ENCODE results near the gene MEX3D.

Gene MEX3D

DNA sequence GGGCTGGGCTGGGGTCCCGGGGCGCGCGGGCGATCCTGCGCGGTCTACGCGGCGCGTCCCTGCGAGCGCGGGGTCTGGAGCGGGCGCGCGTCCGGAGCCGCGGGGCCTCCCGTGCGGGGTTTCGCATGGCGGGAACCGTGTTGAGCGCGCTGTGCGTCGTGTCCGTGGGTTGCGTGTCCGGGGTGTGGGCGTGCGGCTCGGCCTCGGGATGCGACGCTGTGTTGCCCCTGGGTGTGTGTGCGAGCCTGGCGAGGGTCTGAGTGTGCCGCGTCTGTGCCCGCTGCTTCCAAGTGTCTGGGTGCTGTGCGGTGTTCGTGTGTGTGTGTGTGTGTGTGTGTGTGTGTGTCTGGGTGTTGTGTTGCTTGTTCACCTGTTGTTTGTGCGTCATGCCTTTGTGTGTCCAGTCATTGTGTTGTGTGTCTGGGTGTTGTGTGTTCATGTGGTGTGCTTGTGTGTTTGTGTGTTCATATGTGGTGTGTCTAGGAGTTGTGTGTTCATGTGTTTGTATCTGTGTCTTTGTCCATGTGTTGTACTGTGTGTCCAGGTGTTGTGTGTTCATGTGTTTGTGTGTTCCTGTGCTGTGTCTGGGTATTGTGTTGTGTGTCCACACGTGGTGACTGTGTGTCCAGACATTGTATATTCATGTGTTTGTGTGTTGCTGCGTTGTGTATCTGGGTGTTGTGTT lies 43.7 kb downstream of the MEX3D start:
- TF ChIP-seq SIN3A (IDR thresholded peaks at IDR 0.05; ENCODE audit: borderline replicate concordance, insufficient read depth, low read length): no peak
- TF ChIP-seq TAF1 (IDR thresholded peaks at IDR 0.05; ENCODE audit: borderline replicate concordance, insufficient read depth, low read length): no peak
- TF ChIP-seq, protein P1, sequence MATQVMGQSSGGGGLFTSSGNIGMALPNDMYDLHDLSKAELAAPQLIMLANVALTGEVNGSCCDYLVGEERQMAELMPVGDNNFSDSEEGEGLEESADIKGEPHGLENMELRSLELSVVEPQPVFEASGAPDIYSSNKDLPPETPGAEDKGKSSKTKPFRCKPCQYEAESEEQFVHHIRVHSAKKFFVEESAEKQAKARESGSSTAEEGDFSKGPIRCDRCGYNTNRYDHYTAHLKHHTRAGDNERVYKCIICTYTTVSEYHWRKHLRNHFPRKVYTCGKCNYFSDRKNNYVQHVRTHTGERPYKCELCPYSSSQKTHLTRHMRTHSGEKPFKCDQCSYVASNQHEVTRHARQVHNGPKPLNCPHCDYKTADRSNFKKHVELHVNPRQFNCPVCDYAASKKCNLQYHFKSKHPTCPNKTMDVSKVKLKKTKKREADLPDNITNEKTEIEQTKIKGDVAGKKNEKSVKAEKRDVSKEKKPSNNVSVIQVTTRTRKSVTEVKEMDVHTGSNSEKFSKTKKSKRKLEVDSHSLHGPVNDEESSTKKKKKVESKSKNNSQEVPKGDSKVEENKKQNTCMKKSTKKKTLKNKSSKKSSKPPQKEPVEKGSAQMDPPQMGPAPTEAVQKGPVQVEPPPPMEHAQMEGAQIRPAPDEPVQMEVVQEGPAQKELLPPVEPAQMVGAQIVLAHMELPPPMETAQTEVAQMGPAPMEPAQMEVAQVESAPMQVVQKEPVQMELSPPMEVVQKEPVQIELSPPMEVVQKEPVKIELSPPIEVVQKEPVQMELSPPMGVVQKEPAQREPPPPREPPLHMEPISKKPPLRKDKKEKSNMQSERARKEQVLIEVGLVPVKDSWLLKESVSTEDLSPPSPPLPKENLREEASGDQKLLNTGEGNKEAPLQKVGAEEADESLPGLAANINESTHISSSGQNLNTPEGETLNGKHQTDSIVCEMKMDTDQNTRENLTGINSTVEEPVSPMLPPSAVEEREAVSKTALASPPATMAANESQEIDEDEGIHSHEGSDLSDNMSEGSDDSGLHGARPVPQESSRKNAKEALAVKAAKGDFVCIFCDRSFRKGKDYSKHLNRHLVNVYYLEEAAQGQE (IDR thresholded peaks at IDR 0.05; ENCODE audit: insufficient read depth in 1 of 2, low read depth in 2 of 2, low read length in 2 of 2): no peak
- no peak for TF ChIP-seq FOXP2 (optimal IDR thresholded peaks at IDR 0.05; ENCODE audit: borderline replicate concordance, extremely low read depth, extremely low read length, insufficient read depth)
- no peak for TF ChIP-seq POLR2AphosphoS5 (IDR thresholded peaks at IDR 0.05; ENCODE audit: low read depth, low read length)

DNA sequence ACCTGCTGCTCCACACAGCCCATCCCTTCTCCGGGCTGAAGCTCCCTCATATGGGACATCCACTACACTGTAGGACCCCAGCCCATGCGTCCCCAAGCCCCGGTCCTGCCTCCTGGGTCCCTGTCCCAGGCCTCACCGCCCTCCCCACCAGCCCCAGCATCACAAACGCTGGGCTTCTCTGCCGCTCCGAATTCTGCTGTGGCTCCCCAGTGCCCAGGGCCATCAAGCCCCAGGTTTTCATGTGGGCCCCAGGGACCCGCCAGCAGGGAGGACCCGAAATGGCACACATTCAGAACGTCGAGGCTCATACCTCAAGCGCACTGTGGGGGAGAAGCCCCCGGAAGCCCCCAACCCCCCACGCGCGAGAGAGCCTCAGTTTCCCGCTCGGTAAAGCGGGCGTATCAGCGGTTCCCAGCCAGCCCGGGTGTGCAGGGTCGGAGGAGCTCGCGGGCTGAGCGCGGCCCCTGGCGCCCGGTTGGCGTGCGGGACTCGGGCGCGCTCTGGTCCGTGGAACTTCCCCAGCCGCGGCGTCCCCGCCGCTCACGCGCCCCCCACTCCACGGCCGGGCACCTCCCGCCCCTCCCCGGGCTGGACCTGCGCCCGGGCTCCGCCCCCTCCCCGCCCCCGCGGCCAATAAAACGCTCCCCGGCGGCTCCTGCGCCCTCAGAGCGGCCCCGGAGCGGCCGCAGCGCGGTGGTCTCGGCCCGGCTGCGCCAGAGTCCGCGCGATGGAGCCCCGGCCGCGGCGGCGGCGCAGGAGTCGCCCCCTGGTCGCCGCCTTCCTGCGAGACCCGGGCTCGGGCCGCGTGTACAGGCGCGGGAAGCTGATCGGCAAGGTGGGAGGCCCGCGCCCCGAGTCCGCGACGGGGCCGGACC lies 44.5 kb downstream of the MEX3D start, which contains the start of gene PLK5:
PLK5 (plus strand) TSS at position 666 of the 875 bp plus-strand sequence. CDS start 2,920 bp downstream, outside the sequence.
- no peak for TF ChIP-seq SIN3A (IDR thresholded peaks at IDR 0.05; ENCODE audit: borderline replicate concordance, insufficient read depth, low read length)
- no peak for TF ChIP-seq TAF1 (IDR thresholded peaks at IDR 0.05; ENCODE audit: borderline replicate concordance, insufficient read depth, low read length)
- no peak for TF ChIP-seq POLR2AphosphoS5 (IDR thresholded peaks at IDR 0.05; ENCODE audit: low read depth, low read length)

DNA sequence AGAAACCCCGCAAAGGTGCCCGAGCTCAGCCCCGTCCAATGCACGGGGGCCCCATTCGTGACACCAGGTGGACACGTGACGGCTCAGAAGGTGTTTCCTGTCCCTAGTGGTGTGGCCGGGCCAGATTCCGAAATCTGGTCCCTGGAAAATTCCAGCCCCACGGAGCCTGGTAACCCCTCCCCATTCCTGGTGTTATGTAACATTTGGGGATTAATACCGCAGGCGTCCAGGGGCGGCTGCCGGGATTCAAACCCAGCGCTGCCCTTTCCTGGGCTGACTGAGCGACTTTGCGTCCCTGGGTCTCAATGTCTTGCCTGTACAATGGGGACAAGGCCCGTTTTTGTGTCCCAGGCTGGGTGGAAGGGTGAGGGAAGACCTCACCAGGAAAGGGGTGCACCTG lies 45.3 kb downstream of the MEX3D start:
- TF ChIP-seq FOXP2 (optimal IDR thresholded peaks at IDR 0.05; ENCODE audit: borderline replicate concordance, extremely low read depth, extremely low read length, insufficient read depth): no peak
- no peak for TF ChIP-seq SIN3A (IDR thresholded peaks at IDR 0.05; ENCODE audit: borderline replicate concordance, insufficient read depth, low read length)
- no peak for TF ChIP-seq TAF1 (IDR thresholded peaks at IDR 0.05; ENCODE audit: borderline replicate concordance, insufficient read depth, low read length)
- TF ChIP-seq POLR2AphosphoS5 (IDR thresholded peaks at IDR 0.05; ENCODE audit: low read depth, low read length): no peak
- TF ChIP-seq, protein P1 (IDR thresholded peaks at IDR 0.05; ENCODE audit: insufficient read depth in 1 of 2, low read depth in 2 of 2, low read length in 2 of 2): no peak

DNA sequence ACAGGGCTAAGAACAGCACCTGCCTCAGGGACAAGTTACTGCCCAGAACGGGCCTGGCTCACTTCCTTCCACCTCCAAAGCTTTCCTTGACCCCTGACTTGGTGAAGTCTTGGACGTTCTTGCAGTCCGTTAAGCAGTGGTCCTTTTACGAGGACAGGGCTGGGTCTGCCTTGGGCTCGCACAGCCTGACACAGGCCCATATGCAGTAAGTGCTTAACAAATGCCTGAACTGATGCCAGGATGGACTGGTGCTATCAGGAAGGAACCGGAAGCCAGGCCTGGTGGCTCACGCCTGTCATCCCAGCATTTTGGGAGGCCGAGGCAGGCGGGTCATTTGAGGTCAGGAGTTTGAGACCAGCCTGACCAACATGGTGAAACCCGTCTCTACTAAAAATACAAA lies 46.1 kb downstream of the MEX3D start:
- TF ChIP-seq TAF1 (IDR thresholded peaks at IDR 0.05; ENCODE audit: borderline replicate concordance, insufficient read depth, low read length): no peak
- no peak for TF ChIP-seq SIN3A (IDR thresholded peaks at IDR 0.05; ENCODE audit: borderline replicate concordance, insufficient read depth, low read length)
- TF ChIP-seq POLR2AphosphoS5 (IDR thresholded peaks at IDR 0.05; ENCODE audit: low read depth, low read length): no peak
- TF ChIP-seq FOXP2 (optimal IDR thresholded peaks at IDR 0.05; ENCODE audit: borderline replicate concordance, extremely low read depth, extremely low read length, insufficient read depth): no peak
- TF ChIP-seq, protein P1 (IDR thresholded peaks at IDR 0.05; ENCODE audit: insufficient read depth in 1 of 2, low read depth in 2 of 2, low read length in 2 of 2): no peak

DNA sequence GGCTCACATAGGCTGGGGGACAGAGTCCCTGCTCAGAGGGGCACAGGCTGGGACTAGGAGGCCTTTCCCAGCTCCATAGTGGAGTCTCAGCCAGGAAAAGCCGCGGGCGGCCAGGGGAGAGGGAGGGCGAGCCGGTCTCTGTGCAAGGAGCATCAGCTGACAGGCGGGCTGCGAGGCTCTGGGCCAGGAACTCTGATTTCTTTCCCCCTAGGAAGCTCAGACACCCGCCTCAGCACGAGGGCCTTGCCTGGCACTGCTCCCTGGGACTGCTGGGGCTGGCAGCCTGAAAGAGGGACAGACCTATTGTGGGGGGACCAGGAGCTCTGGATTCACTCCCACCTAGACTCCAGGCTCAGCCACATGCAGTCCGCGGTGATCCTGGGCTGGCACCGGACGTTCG lies 46.5 kb downstream of the MEX3D start:
- TF ChIP-seq FOXP2 (optimal IDR thresholded peaks at IDR 0.05; ENCODE audit: borderline replicate concordance, extremely low read depth, extremely low read length, insufficient read depth) (no peak), TAF1 (IDR thresholded peaks at IDR 0.05; ENCODE audit: borderline replicate concordance, insufficient read depth, low read length) (no peak), SIN3A (IDR thresholded peaks at IDR 0.05; ENCODE audit: borderline replicate concordance, insufficient read depth, low read length) (no peak), POLR2AphosphoS5 (IDR thresholded peaks at IDR 0.05; ENCODE audit: low read depth, low read length) (no peak)
- TF ChIP-seq, protein P1 (IDR thresholded peaks at IDR 0.05; ENCODE audit: insufficient read depth in 1 of 2, low read depth in 2 of 2, low read length in 2 of 2): no peak

All from PFSK-1 (cell line).